ENCODE measurements around the gene MAP2K3.
"Not testable (repeated sequence)": the region's sequence is repeated elsewhere in the genome, so short reads cannot be mapped to it uniquely, and the experiment has no call there.

DNA sequence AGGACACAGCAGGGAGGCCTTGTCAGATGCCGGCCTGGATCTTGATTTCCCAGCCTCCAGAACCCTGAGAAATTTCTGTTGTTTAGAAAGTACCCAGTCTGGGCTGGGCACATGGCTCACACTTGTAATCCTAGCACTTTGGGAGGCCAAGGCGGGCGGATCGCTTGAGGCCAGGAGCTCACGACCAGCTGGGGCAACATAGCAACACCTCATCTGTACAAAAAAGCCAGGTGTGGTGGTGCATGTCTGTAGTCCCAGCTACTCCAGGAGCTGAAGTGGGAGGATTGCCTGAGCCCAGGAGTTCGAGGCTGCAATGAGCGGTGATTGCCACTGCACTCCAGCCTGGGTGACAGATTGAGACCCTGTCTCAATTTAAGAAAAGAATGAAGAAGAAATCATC is 34.3 kb downstream of the MAP2K3 start:
- TF ChIP-seq, protein P1, sequence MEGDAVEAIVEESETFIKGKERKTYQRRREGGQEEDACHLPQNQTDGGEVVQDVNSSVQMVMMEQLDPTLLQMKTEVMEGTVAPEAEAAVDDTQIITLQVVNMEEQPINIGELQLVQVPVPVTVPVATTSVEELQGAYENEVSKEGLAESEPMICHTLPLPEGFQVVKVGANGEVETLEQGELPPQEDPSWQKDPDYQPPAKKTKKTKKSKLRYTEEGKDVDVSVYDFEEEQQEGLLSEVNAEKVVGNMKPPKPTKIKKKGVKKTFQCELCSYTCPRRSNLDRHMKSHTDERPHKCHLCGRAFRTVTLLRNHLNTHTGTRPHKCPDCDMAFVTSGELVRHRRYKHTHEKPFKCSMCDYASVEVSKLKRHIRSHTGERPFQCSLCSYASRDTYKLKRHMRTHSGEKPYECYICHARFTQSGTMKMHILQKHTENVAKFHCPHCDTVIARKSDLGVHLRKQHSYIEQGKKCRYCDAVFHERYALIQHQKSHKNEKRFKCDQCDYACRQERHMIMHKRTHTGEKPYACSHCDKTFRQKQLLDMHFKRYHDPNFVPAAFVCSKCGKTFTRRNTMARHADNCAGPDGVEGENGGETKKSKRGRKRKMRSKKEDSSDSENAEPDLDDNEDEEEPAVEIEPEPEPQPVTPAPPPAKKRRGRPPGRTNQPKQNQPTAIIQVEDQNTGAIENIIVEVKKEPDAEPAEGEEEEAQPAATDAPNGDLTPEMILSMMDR (IDR thresholded peaks at IDR 0.05): not testable (repeated sequence)
- TF ChIP-seq POLR2A (IDR thresholded peaks at IDR 0.05): not testable (repeated sequence)
